Adipocyte (in vitro differentiated cells): ENCODE data around the gene TLK2.

Experiments
- DNase-seq: peaks from one replicate; pipeline ENCODE4 v3.0.0-alpha.2; 2015; ENCODE audit warnings: low read depth
- H3K27me3 ChIP-seq: replicated peaks from 2 replicates; pipeline ENCODE4 v1.7.0; 2013; ENCODE audit warnings: mild to moderate bottlenecking, low read length, moderate library complexity; ENCODE audit not compliant: control insufficient read depth, insufficient read depth
- H3K36me3 ChIP-seq: 2 replicates; pipeline ENCODE4 v1.7.0; 2013; ENCODE audit warnings: low read length, mild to moderate bottlenecking, moderate library complexity; ENCODE audit not compliant: control insufficient read depth, insufficient read depth, severe bottlenecking
- H3K4me1 ChIP-seq: 2 replicates; pipeline ENCODE4 v1.7.0; 2013; ENCODE audit warnings: mild to moderate bottlenecking, low read length, moderate library complexity; ENCODE audit not compliant: control insufficient read depth, insufficient read depth
- H3K4me3 ChIP-seq: 2 replicates; pipeline ENCODE4 v1.7.0; 2013; ENCODE audit warnings: mild to moderate bottlenecking, low read length, moderate library complexity
- H3K9ac ChIP-seq: 2 replicates; pipeline ENCODE4 v1.7.0; 2013; ENCODE audit warnings: mild to moderate bottlenecking, low read length, moderate library complexity
- H3K9me3 ChIP-seq: 2 replicates; pipeline ENCODE4 v1.7.0; 2013; ENCODE audit warnings: mild to moderate bottlenecking, low read length, moderate library complexity; ENCODE audit not compliant: control insufficient read depth

TLK2 gene

GRCh38 chr17:62625184-62625869, 146.7 kb downstream of the TLK2 start:
- Histone ChIP-seq H3K9me3 (no peaks in the 10 kb centered on the region), H3K4me1 (peaks cover 41% of the 10 kb centered on the region), H3K9ac (no peak overlapping the region), H3K36me3 (peaks cover 10% of the 10 kb centered on the region), H3K4me3 (no peak overlapping the region), H3K27me3 (no peaks in the 10 kb centered on the region)
- DNase-seq, result no peak

- peaks cover 46% of the 10 kb centered on the region for H3K4me1 ChIP-seq
- DNase-seq, result peak; percentile 71
- no peak overlapping the region for H3K4me3 ChIP-seq
- no peaks in the 10 kb centered on the region for H3K9me3 ChIP-seq
- H3K36me3 ChIP-seq, result peaks cover 10% of the 10 kb centered on the region
- no peak overlapping the region for H3K9ac ChIP-seq
- H3K27me3 ChIP-seq, result no peaks in the 10 kb centered on the region
Observed at GRCh38 chr17:62625870-62626200, 147.2 kb downstream of the TLK2 start.

GRCh38 chr17:62626719-62627218, 148.1 kb downstream of the TLK2 start:
- Histone ChIP-seq H3K27me3 (no peaks in the 10 kb centered on the region), H3K4me1 (peaks cover 48% of the 10 kb centered on the region), H3K36me3 (peaks cover 10% of the 10 kb centered on the region), H3K9me3 (no peaks in the 10 kb centered on the region), H3K9ac (peak overlapping the region; percentile 90), H3K4me3 (peak overlapping the region; percentile 87)
- peak; percentile 94 for DNase-seq

- H3K27me3 ChIP-seq, result no peaks in the 10 kb centered on the region
- H3K9ac ChIP-seq, result peak within 1 kb of the TSS; percentile 90
- peak within 1 kb of the TSS; percentile 87 for H3K4me3 ChIP-seq
- H3K36me3 ChIP-seq, result peaks cover 10% of the 10 kb centered on the region
- no peaks in the 10 kb centered on the region for H3K9me3 ChIP-seq
- peak; percentile 92 for DNase-seq
- peaks cover 48% of the 10 kb centered on the region for H3K4me1 ChIP-seq
Observed at GRCh38 chr17:62627219-62627903, 148.7 kb downstream of the TLK2 start, which contains the start of gene MRC2. MRC2 (plus strand) TSS chr17:62627670; CDS start chr17:62627803, 133 bp downstream.

- H3K4me1 ChIP-seq, result peaks cover 48% of the 10 kb centered on the region
- no peaks in the 10 kb centered on the region for H3K27me3 ChIP-seq
- DNase-seq, result peak; percentile 84
- no peaks in the 10 kb centered on the region for H3K9me3 ChIP-seq
- H3K4me3 ChIP-seq, result peak overlapping the region; percentile 87
- H3K36me3 ChIP-seq, result peaks cover 8% of the 10 kb centered on the region
- H3K9ac ChIP-seq, result peak overlapping the region; percentile 90
Observed at GRCh38 chr17:62627904-62628633, 149.4 kb downstream of the TLK2 start.

- H3K4me3 ChIP-seq, result peak overlapping the region; percentile 87
- H3K36me3 ChIP-seq, result no peaks in the 10 kb centered on the region
- H3K9ac ChIP-seq, result peak overlapping the region; percentile 90
- H3K4me1 ChIP-seq, result peaks cover 56% of the 10 kb centered on the region
- H3K27me3 ChIP-seq, result no peaks in the 10 kb centered on the region
- peak; percentile 75 for DNase-seq
- H3K9me3 ChIP-seq, result no peaks in the 10 kb centered on the region
Observed at GRCh38 chr17:62628831-62629555, 150.4 kb downstream of the TLK2 start.

GRCh38 chr17:62629556-62630364, 151.1 kb downstream of the TLK2 start:
- Histone ChIP-seq H3K36me3 (no peaks in the 10 kb centered on the region), H3K9me3 (no peaks in the 10 kb centered on the region), H3K27me3 (no peaks in the 10 kb centered on the region), H3K4me1 (peaks cover 56% of the 10 kb centered on the region), H3K9ac (peak overlapping the region; percentile 90), H3K4me3 (peak overlapping the region; percentile 87)
- DNase-seq, result no peak

GRCh38 chr17:62630365-62631085, 151.9 kb downstream of the TLK2 start:
- peaks cover 53% of the 10 kb centered on the region for H3K4me1 ChIP-seq
- DNase-seq, result peak; percentile 58
- H3K9me3 ChIP-seq, result no peaks in the 10 kb centered on the region
- H3K36me3 ChIP-seq, result no peaks in the 10 kb centered on the region
- no peaks in the 10 kb centered on the region for H3K27me3 ChIP-seq
- peak overlapping the region; percentile 87 for H3K4me3 ChIP-seq
- H3K9ac ChIP-seq, result no peak overlapping the region

GRCh38 chr17:62631086-62631935, 152.7 kb downstream of the TLK2 start:
- DNase-seq, result no peak
- H3K4me3 ChIP-seq, result no peak overlapping the region
- peaks cover 45% of the 10 kb centered on the region for H3K4me1 ChIP-seq
- H3K9me3 ChIP-seq, result no peaks in the 10 kb centered on the region
- H3K27me3 ChIP-seq, result no peaks in the 10 kb centered on the region
- no peaks in the 10 kb centered on the region for H3K36me3 ChIP-seq
- H3K9ac ChIP-seq, result no peak overlapping the region
